Panc1 (cell line): ENCODE results near the gene ZMIZ2. TPM values are rescaled to one million over a fixed set of nuclear protein-coding genes. Genes with fewer than 3 reads are reported as not detected.

ENCODE experiments used
- ATAC-seq: fragments of 200-7000 bp; cut with Tn5 transposase; 2 replicates; pipeline ENCODE4 v1.9.1; 2020; ENCODE audit warnings: mild to moderate bottlenecking, moderate library complexity
- BruUV-seq: library from RNA; stranded (reverse); fragments of 400-500 nt; replicated peaks from 2 replicates; lab custom pipeline; 2021; lab: Mats Ljungman, UMichigan
- CTCF ChIA-PET: fragments of 300-600 bp; sonication (Branson Sonifier 250); formaldehyde crosslinking; loops from one replicate; lab custom pipeline; 2022; ENCODE audit warnings: antibody characterized with exemption; lab: Charles Lee
- POLR2A ChIA-PET: fragments of 300-600 bp; sonication (Branson Sonifier 250); formaldehyde crosslinking; loops from one replicate; lab custom pipeline; 2022; ENCODE audit warnings: antibody characterized with exemption; lab: Charles Lee
- DNase-seq: peaks from one replicate; pipeline ENCODE4 v3.0.0-alpha.2; 2010; ENCODE audit warnings: low read depth, low spot score
- H3K27ac ChIP-seq: 2 replicates; pipeline ENCODE4 v1.5.1; 2011; ENCODE audit warnings: mild to moderate bottlenecking, low read length, inconsistent platforms
- H3K27me3 ChIP-seq: fragments of 200-500 bp; sonication (Bioruptor generic); 2 replicates; pipeline ENCODE4 v1.6.0; 2014; ENCODE audit warnings: low read length, inconsistent platforms; ENCODE audit not compliant: control insufficient read depth, insufficient read depth
- H3K36me3 ChIP-seq: fragments of 200-500 bp; sonication (Bioruptor generic); 2 replicates; pipeline ENCODE4 v1.5.1; 2014; ENCODE audit warnings: inconsistent platforms, mild to moderate bottlenecking, low read length, moderate library complexity; ENCODE audit not compliant: control insufficient read depth, insufficient read depth
- H3K4me1 ChIP-seq: 2 replicates; pipeline ENCODE4 v1.5.1; 2011; ENCODE audit warnings: inconsistent platforms, mild to moderate bottlenecking, low read length, moderate library complexity; ENCODE audit not compliant: control insufficient read depth, insufficient read depth
- H3K4me3 ChIP-seq, 2 experiments: 2 replicates each; pipeline ENCODE4 v1.5.1; 2011 to 2012; ENCODE audit warnings: low read depth in 2 of 2, low read length in 2 of 2, mild to moderate bottlenecking in 2 of 2, inconsistent platforms in 1 of 2, moderate library complexity in 1 of 2
- H3K9me3 ChIP-seq: fragments of 200-500 bp; sonication (Bioruptor generic); 2 replicates; pipeline ENCODE4 v1.5.1; 2014; ENCODE audit warnings: low read depth, mild to moderate bottlenecking, inconsistent platforms, low read length, moderate library complexity; ENCODE audit not compliant: control insufficient read depth, insufficient read depth
- CTCF ChIP-seq: fragments of 450-650 bp; IDR thresholded peaks from 2 replicates; pipeline ENCODE4 v1.5.1; 2017; ENCODE audit warnings: mild to moderate bottlenecking
- POLR2AphosphoS5 ChIP-seq: IDR thresholded peaks from 2 replicates; pipeline ENCODE4 v1.6.1; 2012; ENCODE audit warnings: mild to moderate bottlenecking, low read depth, low read length, moderate library complexity
- REST ChIP-seq, 2 experiments: IDR thresholded peaks; 2 replicates each; pipeline ENCODE4 v1.6.1; 2011 to 2012; ENCODE audit warnings: low read depth in 2 of 2, control low read depth in 1 of 2, low read length in 1 of 2, mild to moderate bottlenecking in 1 of 2, moderate library complexity in 1 of 2; ENCODE audit not compliant: insufficient read depth in 1 of 2
- SIN3A ChIP-seq: IDR thresholded peaks from 2 replicates; pipeline ENCODE4 v1.6.1; 2012; ENCODE audit warnings: low read depth, mild to moderate bottlenecking, low read length, moderate library complexity, borderline replicate concordance; ENCODE audit not compliant: insufficient read depth
- TCF7L2 ChIP-seq: IDR thresholded peaks from 2 replicates; pipeline ENCODE4 v1.6.1; 2011; ENCODE audit warnings: mild to moderate bottlenecking, low read depth, low read length, inconsistent platforms
- in situ Hi-C: cut with HindIII; loops from 2 replicates; pipeline ENCODE4 v1.10.0; 2016; ENCODE audit warnings: low sequenced_read_pairs, low pct_unique_long_range_greater_than_20kb
- intact Hi-C: fragments of 100-400 bp; cut with micrococcal nuclease; formaldehyde crosslinking; loops from one replicate; pipeline ENCODE4 v1.10.0; 2022; ENCODE audit not compliant: unreplicated experiment
- total RNA-seq: library from RNA; stranded (reverse); gene quantifications from one replicate; pipeline ENCODE4 v1.2.1, GENCODE V29; 2021; ENCODE audit not compliant: unreplicated experiment

ZMIZ2 gene
- total RNA-seq, 1 experiment from 2014 or later: 137 TPM

GRCh38 chr7:44738876-44739665 lies 9.6 kb upstream of the ZMIZ2 start:
- no peaks in the 10 kb centered on the region for H3K36me3 ChIP-seq
- H3K9me3 ChIP-seq: no peaks in the 10 kb centered on the region
- H3K27ac ChIP-seq: no peak overlapping the region
- TF ChIP-seq POLR2AphosphoS5 (no peak), SIN3A (no peak), REST (IDR thresholded peaks at IDR 0.05; ENCODE audit: insufficient read depth in 1 of 2, low read depth in 2 of 2, low read length in 1 of 2) (no peak), TCF7L2 (no peak), CTCF (no peak)
- in situ Hi-C loops: no loop called here
- DNase-seq (no peak), ATAC-seq (no peak)
- ChIA-PET POLR2A (no interaction called here), CTCF (no interaction called here)
- H3K4me1 ChIP-seq: peaks cover 12% of the 10 kb centered on the region
- BruUV-seq: no TSS peak
- H3K4me3 ChIP-seq: no peak overlapping the region
- intact Hi-C loops: no loop called here
- H3K27me3 ChIP-seq: no peaks in the 10 kb centered on the region

GRCh38 chr7:44740055-44740454 lies 8.6 kb upstream of the ZMIZ2 start:
- Histone ChIP-seq H3K36me3 (no peaks in the 10 kb centered on the region), H3K4me3 (no peak overlapping the region), H3K27me3 (no peaks in the 10 kb centered on the region), H3K4me1 (peaks cover 11% of the 10 kb centered on the region), H3K9me3 (no peaks in the 10 kb centered on the region), H3K27ac (no peak overlapping the region)
- TF ChIP-seq SIN3A (no peak), REST (IDR thresholded peaks at IDR 0.05; ENCODE audit: insufficient read depth in 1 of 2, low read depth in 2 of 2, low read length in 1 of 2) (no peak), CTCF (no peak), POLR2AphosphoS5 (no peak), TCF7L2 (no peak)
- ATAC-seq: peak; percentile 28; the same call in 1 of the 2 replicates
- no peak for DNase-seq
- CTCF ChIA-PET: no interaction called here
- intact Hi-C loops: no loop called here
- in situ Hi-C loops: no loop called here
- POLR2A ChIA-PET: no interaction called here
- BruUV-seq: no TSS peak
